K562 (cell line): ENCODE results near the gene MTHFR. TPM values are rescaled to one million over a fixed set of nuclear protein-coding genes. Genes with fewer than 3 reads are reported as not detected.

Experiments
- CCNT2 ChIP-seq: IDR thresholded peaks from 2 replicates; pipeline ENCODE4 v1.6.1; 2011; ENCODE audit warnings: borderline replicate concordance, low read depth, mild to moderate bottlenecking, moderate library complexity, mixed read lengths, low read length; ENCODE audit not compliant: insufficient read length; ENCODE audit errors: extremely low read depth
- FOXJ2 ChIP-seq: fragments of 200-800 bp; sonication (Bioruptor generic); IDR thresholded peaks from 2 replicates; pipeline ENCODE4 v1.6.1; 2016; ENCODE audit warnings: missing genetic modification characterization, missing compliant biosample characterization
- HDAC1 ChIP-seq, 2 experiments: fragments of 450-650 bp; IDR thresholded peaks; 2 replicates each; pipeline ENCODE4 v1.6.1; 2016 to 2017; ENCODE audit warnings: inconsistent platforms in 1 of 2, mild to moderate bottlenecking in 1 of 2, moderate library complexity in 1 of 2
- HDAC2 ChIP-seq: fragments of 450-650 bp; IDR thresholded peaks from 2 replicates; pipeline ENCODE4 v1.6.1; 2016; ENCODE audit warnings: mild to moderate bottlenecking
- NFE2 ChIP-seq: IDR thresholded peaks from 2 replicates; pipeline ENCODE4 v1.6.1; 2014; ENCODE audit warnings: antibody characterized with exemption, low read depth
- NFYB ChIP-seq: IDR thresholded peaks from 2 replicates; pipeline ENCODE4 v1.6.1; 2011; ENCODE audit warnings: mild to moderate bottlenecking, moderate library complexity; ENCODE audit not compliant: insufficient read length; ENCODE audit errors: extremely low read depth
- TEAD4 ChIP-seq, 2 experiments: sonication (generic) in 1 of 2; formaldehyde crosslinking in 1 of 2; IDR thresholded peaks; 2 replicates each; pipeline versions ENCODE4 v1.6.1 to v1.8.0; 2012 to 2022; ENCODE audit warnings: borderline replicate concordance in 1 of 2, inconsistent platforms in 1 of 2, low read length in 1 of 2, mild to moderate bottlenecking in 1 of 2, missing genetic modification reagents in 1 of 2
- YY1 ChIP-seq, 3 experiments: IDR thresholded peaks; 2 replicates each; pipeline ENCODE4 v1.6.1; 2011; ENCODE audit warnings: low read length in 2 of 3, mild to moderate bottlenecking in 2 of 3, moderate library complexity in 2 of 3, borderline replicate concordance in 1 of 3, control low read depth in 1 of 3, low read depth in 1 of 3; ENCODE audit not compliant: insufficient read depth in 3 of 3, insufficient replicate concordance in 2 of 3, control insufficient read depth in 1 of 3, insufficient read length in 1 of 3; ENCODE audit errors: extremely low read depth in 1 of 3
- polyA plus RNA-seq, 8 experiments: library from polyadenylated mRNA; depleted of rRNA in 4 of 8; stranded (reverse) in 5 of 8; unstranded in 3 of 8; fragments of >200 nt; fragmentation: Nextera tagmentation in 2 of 8; fragmentation: Illumina TruSeq in 1 of 8; extraction: Ambion mirVana in 2 of 8; extraction: Trizol in 1 of 8; gene quantifications; 2 replicates each; pipeline versions ENCODE4 v1.2.1 to v1.2.3, GENCODE V29; 2011 to 2014; ENCODE audit warnings: inconsistent platforms in 1 of 8, missing spikeins in 1 of 8
- total RNA-seq, 7 experiments: library from RNA; depleted of rRNA in 6 of 7; stranded (reverse); fragments of >200 nt in 6 of 7; fragmentation: Illumina TruSeq in 2 of 7; extraction: Trizol in 2 of 7; gene quantifications; 2 replicates each; pipeline versions ENCODE4 v1.2.1 to v1.2.3, GENCODE V29; 2011 to 2021; ENCODE audit warnings: low replicate concordance in 1 of 7
- TF ChIP-seq, protein P1 (sequence below), 2 experiments: fragments of 450-650 bp in 1 of 2; sonication (generic) in 1 of 2; formaldehyde crosslinking in 1 of 2; IDR thresholded peaks; 2 replicates each; pipeline versions ENCODE4 v1.7.1 to v1.9.0; 2016 to 2022; ENCODE audit warnings: inconsistent platforms in 1 of 2, mild to moderate bottlenecking in 1 of 2, missing genetic modification reagents in 1 of 2
- TF ChIP-seq, protein P2 (sequence below): fragments of 250-450 bp; sonication (Bioruptor Pico); IDR thresholded peaks from 2 replicates; pipeline ENCODE4 v1.8.0; 2021; ENCODE audit warnings: moderate library complexity, mild to moderate bottlenecking, inconsistent platforms
- TF ChIP-seq, protein P3 (sequence below): fragments of 450-650 bp; formaldehyde crosslinking; IDR thresholded peaks from 2 replicates; pipeline ENCODE4 v1.4.0; 2022; ENCODE audit warnings: mild to moderate bottlenecking, moderate library complexity
- TF ChIP-seq, protein P4 (sequence below): fragments of 450-650 bp; IDR thresholded peaks from 2 replicates; pipeline ENCODE4 v1.6.1; 2016; ENCODE audit warnings: borderline replicate concordance

Gene MTHFR
- total and polyA plus RNA-seq, 9 of the 15 experiments (the other 6 are each of a cell fraction or from before 2014, with no cell fraction given), result 5.0 to 104 (median 62.6) TPM

DNA sequence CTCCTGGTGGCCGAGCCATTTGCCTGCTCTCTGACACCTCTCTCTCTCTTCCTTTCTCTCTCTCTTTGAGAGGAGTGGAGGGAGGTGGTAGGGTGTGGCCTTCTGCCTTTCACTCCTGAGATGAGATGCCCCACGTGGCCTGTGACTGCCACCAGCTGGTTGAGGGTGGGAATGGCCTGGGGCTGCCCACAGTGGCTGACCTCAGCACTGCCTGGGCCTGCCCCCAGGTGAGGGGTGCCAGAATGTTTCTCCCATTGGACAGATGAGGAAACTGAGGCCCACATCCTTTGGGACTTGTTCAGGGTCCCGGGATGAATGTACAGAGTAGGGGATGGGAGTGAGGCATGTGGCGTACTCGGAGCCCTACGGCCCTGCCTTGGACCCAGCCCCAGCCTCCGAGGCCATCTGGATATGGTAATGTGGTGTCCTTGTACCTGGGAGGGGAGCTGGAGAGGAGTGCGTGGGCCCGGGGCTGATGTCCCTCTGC, 56.5 kb downstream of the MTHFR start (continued):
- TF ChIP-seq, protein P1, sequence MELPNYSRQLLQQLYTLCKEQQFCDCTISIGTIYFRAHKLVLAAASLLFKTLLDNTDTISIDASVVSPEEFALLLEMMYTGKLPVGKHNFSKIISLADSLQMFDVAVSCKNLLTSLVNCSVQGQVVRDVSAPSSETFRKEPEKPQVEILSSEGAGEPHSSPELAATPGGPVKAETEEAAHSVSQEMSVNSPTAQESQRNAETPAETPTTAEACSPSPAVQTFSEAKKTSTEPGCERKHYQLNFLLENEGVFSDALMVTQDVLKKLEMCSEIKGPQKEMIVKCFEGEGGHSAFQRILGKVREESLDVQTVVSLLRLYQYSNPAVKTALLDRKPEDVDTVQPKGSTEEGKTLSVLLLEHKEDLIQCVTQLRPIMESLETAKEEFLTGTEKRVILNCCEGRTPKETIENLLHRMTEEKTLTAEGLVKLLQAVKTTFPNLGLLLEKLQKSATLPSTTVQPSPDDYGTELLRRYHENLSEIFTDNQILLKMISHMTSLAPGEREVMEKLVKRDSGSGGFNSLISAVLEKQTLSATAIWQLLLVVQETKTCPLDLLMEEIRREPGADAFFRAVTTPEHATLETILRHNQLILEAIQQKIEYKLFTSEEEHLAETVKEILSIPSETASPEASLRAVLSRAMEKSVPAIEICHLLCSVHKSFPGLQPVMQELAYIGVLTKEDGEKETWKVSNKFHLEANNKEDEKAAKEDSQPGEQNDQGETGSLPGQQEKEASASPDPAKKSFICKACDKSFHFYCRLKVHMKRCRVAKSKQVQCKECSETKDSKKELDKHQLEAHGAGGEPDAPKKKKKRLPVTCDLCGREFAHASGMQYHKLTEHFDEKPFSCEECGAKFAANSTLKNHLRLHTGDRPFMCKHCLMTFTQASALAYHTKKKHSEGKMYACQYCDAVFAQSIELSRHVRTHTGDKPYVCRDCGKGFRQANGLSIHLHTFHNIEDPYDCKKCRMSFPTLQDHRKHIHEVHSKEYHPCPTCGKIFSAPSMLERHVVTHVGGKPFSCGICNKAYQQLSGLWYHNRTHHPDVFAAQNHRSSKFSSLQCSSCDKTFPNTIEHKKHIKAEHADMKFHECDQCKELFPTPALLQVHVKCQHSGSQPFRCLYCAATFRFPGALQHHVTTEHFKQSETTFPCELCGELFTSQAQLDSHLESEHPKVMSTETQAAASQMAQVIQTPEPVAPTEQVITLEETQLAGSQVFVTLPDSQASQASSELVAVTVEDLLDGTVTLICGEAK (IDR thresholded peaks at IDR 0.05), result no peak
- TF ChIP-seq, protein P1 (CRISPR knock-in tag; IDR thresholded peaks at IDR 0.05), result no peak
- 0 out of 2 replicates have a peak, but pooled peaks have one; percentile 18 for TF ChIP-seq HDAC2
- TF ChIP-seq, protein P2, sequence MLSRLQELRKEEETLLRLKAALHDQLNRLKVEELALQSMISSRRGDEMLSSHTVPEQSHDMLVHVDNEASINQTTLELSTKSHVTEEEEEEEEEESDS (CRISPR knock-in tag), result no peak
- TF ChIP-seq HDAC1 (IDR thresholded peaks at IDR 0.05), result peak in 1 of 2 experiments; percentile 68; a peak in 2 of 4 replicates
- no peak for TF ChIP-seq NFYB
- TF ChIP-seq FOXJ2 (tag), result 0 out of 2 replicates have a peak, but pooled peaks have one; percentile 26
- TF ChIP-seq NFE2, result 0 out of 2 replicates have a peak, but pooled peaks have one; percentile 25
- TF ChIP-seq TEAD4 (IDR thresholded peaks at IDR 0.05; ENCODE audit: low read length), result peak; percentile 20; the same call in 1 of the 2 replicates
- TF ChIP-seq TEAD4 (CRISPR knock-in tag; IDR thresholded peaks at IDR 0.05; ENCODE audit: borderline replicate concordance), result no peak
- TF ChIP-seq YY1 (IDR thresholded peaks at IDR 0.05; ENCODE audit: borderline replicate concordance in 1 of 3, control insufficient read depth in 1 of 3, extremely low read depth in 1 of 3, insufficient read depth in 3 of 3, insufficient read length in 1 of 3, insufficient replicate concordance in 2 of 3, low read depth in 1 of 3, low read length in 2 of 3), result peak in 1 of 3 experiments; percentile 34
- no peak for TF ChIP-seq CCNT2
- TF ChIP-seq, protein P3, sequence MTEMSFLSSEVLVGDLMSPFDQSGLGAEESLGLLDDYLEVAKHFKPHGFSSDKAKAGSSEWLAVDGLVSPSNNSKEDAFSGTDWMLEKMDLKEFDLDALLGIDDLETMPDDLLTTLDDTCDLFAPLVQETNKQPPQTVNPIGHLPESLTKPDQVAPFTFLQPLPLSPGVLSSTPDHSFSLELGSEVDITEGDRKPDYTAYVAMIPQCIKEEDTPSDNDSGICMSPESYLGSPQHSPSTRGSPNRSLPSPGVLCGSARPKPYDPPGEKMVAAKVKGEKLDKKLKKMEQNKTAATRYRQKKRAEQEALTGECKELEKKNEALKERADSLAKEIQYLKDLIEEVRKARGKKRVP, result no peak
- TF ChIP-seq, protein P4, sequence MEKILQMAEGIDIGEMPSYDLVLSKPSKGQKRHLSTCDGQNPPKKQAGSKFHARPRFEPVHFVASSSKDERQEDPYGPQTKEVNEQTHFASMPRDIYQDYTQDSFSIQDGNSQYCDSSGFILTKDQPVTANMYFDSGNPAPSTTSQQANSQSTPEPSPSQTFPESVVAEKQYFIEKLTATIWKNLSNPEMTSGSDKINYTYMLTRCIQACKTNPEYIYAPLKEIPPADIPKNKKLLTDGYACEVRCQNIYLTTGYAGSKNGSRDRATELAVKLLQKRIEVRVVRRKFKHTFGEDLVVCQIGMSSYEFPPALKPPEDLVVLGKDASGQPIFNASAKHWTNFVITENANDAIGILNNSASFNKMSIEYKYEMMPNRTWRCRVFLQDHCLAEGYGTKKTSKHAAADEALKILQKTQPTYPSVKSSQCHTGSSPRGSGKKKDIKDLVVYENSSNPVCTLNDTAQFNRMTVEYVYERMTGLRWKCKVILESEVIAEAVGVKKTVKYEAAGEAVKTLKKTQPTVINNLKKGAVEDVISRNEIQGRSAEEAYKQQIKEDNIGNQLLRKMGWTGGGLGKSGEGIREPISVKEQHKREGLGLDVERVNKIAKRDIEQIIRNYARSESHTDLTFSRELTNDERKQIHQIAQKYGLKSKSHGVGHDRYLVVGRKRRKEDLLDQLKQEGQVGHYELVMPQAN, result no peak
